Embryonic facial prominence (tissue), 1 donor: ENCODE results near the gene CALD1.

Source experiments
- DNase-seq: peaks from one replicate; pipeline ENCODE4 v3.0.0-alpha.2; 2016; ENCODE audit errors: extremely low spot score

The CALD1 gene

GRCh38 chr7:134995239-134996096 is 216.0 kb downstream of the CALD1 start:
- DNase-seq = no peak

- no peak for DNase-seq
Measured at GRCh38 chr7:134996097-134996550, 216.7 kb downstream of the CALD1 start.

GRCh38 chr7:134997214-134997885 is 217.9 kb downstream of the CALD1 start:
- no peak for DNase-seq

GRCh38 chr7:134999136-134999535 is 219.7 kb downstream of the CALD1 start:
- DNase-seq = no peak

GRCh38 chr7:135001390-135002165 is 222.1 kb downstream of the CALD1 start:
- no peak for DNase-seq

GRCh38 chr7:135012229-135012628 is 232.8 kb downstream of the CALD1 start:
- no peak for DNase-seq
